ENCODE data around the gene TBXAS1. TPM values are rescaled to one million over a fixed set of nuclear protein-coding genes. Genes with fewer than 3 reads are reported as not detected.

Gene TBXAS1
- polyA plus RNA-seq, 1 donor from 2014 or later, result 0.93 TPM

GRCh38 chr7:139900326-139900725, 71.3 kb downstream of the TBXAS1 start:
- H3K27me3 ChIP-seq (ENCODE audit: insufficient read depth, low read depth, low read length), result no peaks in the 10 kb centered on the region
- H3K9ac ChIP-seq (ENCODE audit: low read length), result no peak overlapping the region
- no peaks in the 10 kb centered on the region for H3K9me3 ChIP-seq (ENCODE audit: low read length)
- H3K4me2 ChIP-seq (ENCODE audit: low read length), result no peak overlapping the region
- no peaks in the 10 kb centered on the region for H3K36me3 ChIP-seq (ENCODE audit: insufficient read depth, low read length)
- no peak overlapping the region for H3K4me3 ChIP-seq (ENCODE audit: low read length)
- H3F3A ChIP-seq (ENCODE audit: insufficient read depth, low read length, poor library complexity, severe bottlenecking), result no peaks in the 10 kb centered on the region
- TF ChIP-seq SMC3 (conservative IDR thresholded peaks at IDR 0.05; ENCODE audit: poor library complexity), result no peak
- no peaks in the 10 kb centered on the region for H4K20me1 ChIP-seq (ENCODE audit: insufficient read depth)
- no peaks in the 10 kb centered on the region for H3K79me2 ChIP-seq (replicated peaks; ENCODE audit: insufficient read depth, low read length)
- no peak overlapping the region for H2AFZ ChIP-seq (ENCODE audit: low read depth, low read length)
- no peak overlapping the region for H3K27ac ChIP-seq (ENCODE audit: low read length)
- no peaks in the 10 kb centered on the region for H3K9me2 ChIP-seq (ENCODE audit: insufficient read depth, low read length)

- H3K9me2 ChIP-seq (ENCODE audit: insufficient read depth, low read length), result no peaks in the 10 kb centered on the region
- H3K4me3 ChIP-seq (ENCODE audit: low read length), result no peak overlapping the region
- H3K27ac ChIP-seq (ENCODE audit: low read length), result no peak overlapping the region
- H3K36me3 ChIP-seq (ENCODE audit: insufficient read depth, low read length), result no peaks in the 10 kb centered on the region
- H3K4me2 ChIP-seq (ENCODE audit: low read length), result no peak overlapping the region
- H3K9me3 ChIP-seq (ENCODE audit: low read length), result no peaks in the 10 kb centered on the region
- no peaks in the 10 kb centered on the region for H3K27me3 ChIP-seq (ENCODE audit: insufficient read depth, low read depth, low read length)
- H3K79me2 ChIP-seq (replicated peaks; ENCODE audit: insufficient read depth, low read length), result no peaks in the 10 kb centered on the region
- H3F3A ChIP-seq (ENCODE audit: insufficient read depth, low read length, poor library complexity, severe bottlenecking), result no peaks in the 10 kb centered on the region
- no peak overlapping the region for H3K9ac ChIP-seq (ENCODE audit: low read length)
- TF ChIP-seq RAD21 (conservative IDR thresholded peaks at IDR 0.05) (no peak), TAF1 (IDR thresholded peaks at IDR 0.05; ENCODE audit: low read depth) (no peak), EP300 (conservative IDR thresholded peaks at IDR 0.05; ENCODE audit: poor library complexity, severe bottlenecking) (no peak), REST (IDR thresholded peaks at IDR 0.05; ENCODE audit: borderline replicate concordance) (no peak), EZH2 (IDR thresholded peaks at IDR 0.05; ENCODE audit: borderline replicate concordance, insufficient read depth, low read length, poor library complexity, severe bottlenecking) (no peak), CTCF (IDR thresholded peaks at IDR 0.05; ENCODE audit: poor library complexity, severe bottlenecking) (no peak), SMC3 (conservative IDR thresholded peaks at IDR 0.05; ENCODE audit: poor library complexity) (no peak), MXI1 (conservative IDR thresholded peaks at IDR 0.05; ENCODE audit: poor library complexity, severe bottlenecking) (no peak)
- H2AFZ ChIP-seq (ENCODE audit: low read depth, low read length), result no peak overlapping the region
- H4K20me1 ChIP-seq (ENCODE audit: insufficient read depth), result no peaks in the 10 kb centered on the region
These were observed 72.2 kb downstream of the TBXAS1 start for GRCh38 chr7:139901056-139901795.

All from neural cell (in vitro differentiated cells).